ENCODE measurements around the gene CLDN1. TPM values are rescaled to one million over a fixed set of nuclear protein-coding genes. Genes with fewer than 3 reads are reported as not detected.

Gene CLDN1
- total and polyA plus RNA-seq, 2 of the 13 experiments (the other 11 are each of a cell fraction or from before 2014, with no cell fraction given): 42.7 to 51.6 TPM

GRCh38 chr3:190307164-190307545 is 15.1 kb downstream of the CLDN1 start (continued):
- TF ChIP-seq ZNF296 (CRISPR knock-in tag; conservative IDR thresholded peaks at IDR 0.05) (no peak), IRX3 (CRISPR knock-in tag; IDR thresholded peaks at IDR 0.05; ENCODE audit: borderline replicate concordance, low read depth) (no peak), HOXA9 (CRISPR knock-in tag; IDR thresholded peaks at IDR 0.05; ENCODE audit: borderline replicate concordance) (no peak), MTF2 (CRISPR knock-in tag; IDR thresholded peaks at IDR 0.05; ENCODE audit: borderline replicate concordance) (no peak), ZFY (CRISPR knock-in tag; IDR thresholded peaks at IDR 0.05) (no peak), SYNCRIP (IDR thresholded peaks at IDR 0.05; ENCODE audit: insufficient read depth, low read depth, low read length) (no peak), MBD4 (IDR thresholded peaks at IDR 0.05; ENCODE audit: borderline replicate concordance, low read length) (peak; percentile 97), ZFX (CRISPR knock-in tag; IDR thresholded peaks at IDR 0.05; ENCODE audit: low read depth) (no peak), ZNF570 (CRISPR knock-in tag; IDR thresholded peaks at IDR 0.05; ENCODE audit: borderline replicate concordance) (no peak), SPEN (CRISPR knock-in tag; IDR thresholded peaks at IDR 0.05; ENCODE audit: low read depth) (no peak; the same call in 1 of the 2 replicates), ZNF713 (CRISPR knock-in tag; IDR thresholded peaks at IDR 0.05) (no peak), GATAD2A (CRISPR knock-in tag; IDR thresholded peaks at IDR 0.05) (peak; percentile 98), ZNF253 (CRISPR knock-in tag; IDR thresholded peaks at IDR 0.05; ENCODE audit: borderline replicate concordance) (no peak), KLF9 (CRISPR knock-in tag; IDR thresholded peaks at IDR 0.05; ENCODE audit: low read depth) (no peak), MTERF4 (CRISPR knock-in tag; IDR thresholded peaks at IDR 0.05) (no peak), ZNF784 (CRISPR knock-in tag; IDR thresholded peaks at IDR 0.05; ENCODE audit: borderline replicate concordance) (0 out of 2 replicates have a peak, but pooled peaks have one; percentile 22), IRF9 (CRISPR knock-in tag; IDR thresholded peaks at IDR 0.05; ENCODE audit: borderline replicate concordance) (no peak), MLX (CRISPR knock-in tag; IDR thresholded peaks at IDR 0.05) (peak; percentile 83), HINFP (CRISPR knock-in tag; IDR thresholded peaks at IDR 0.05; ENCODE audit: low read depth) (no peak), NR2F1 (CRISPR knock-in tag; IDR thresholded peaks at IDR 0.05) (peak; percentile 56 to 76; a peak in 2 of 4 replicates), ZNF891 (CRISPR knock-in tag; IDR thresholded peaks at IDR 0.05) (no peak), ZNF362 (CRISPR knock-in tag; IDR thresholded peaks at IDR 0.05; ENCODE audit: borderline replicate concordance) (no peak), ATM (IDR thresholded peaks at IDR 0.05; ENCODE audit: borderline replicate concordance) (no peak), PRMT3 (CRISPR knock-in tag; IDR thresholded peaks at IDR 0.05; ENCODE audit: borderline replicate concordance, low read depth) (no peak), POLR2AphosphoS5 (IDR thresholded peaks at IDR 0.05; ENCODE audit: low read depth, low read length) (no peak), TMF1 (CRISPR knock-in tag; IDR thresholded peaks at IDR 0.05; ENCODE audit: low read depth) (no peak)
